ENCODE results near the gene URB2.

URB2 gene

GRCh38 chr1:229666585-229666984 lies 40.5 kb downstream of the URB2 start:
- Histone ChIP-seq H3K4me1 (ENCODE audit: control insufficient read depth, insufficient read depth, low read length) (0 out of 2 replicates have a peak, but pooled peaks cover 4% of the 10 kb centered on the region), H3K27ac (ENCODE audit: extremely low read depth, low read depth, low read length) (no peak overlapping the region), H3K4me3 (ENCODE audit: low read depth, low read length) (no peak overlapping the region), H3K9me3 (ENCODE audit: control insufficient read depth, insufficient read depth, low read depth, low read length) (no peaks in the 10 kb centered on the region), H3K36me3 (ENCODE audit: control insufficient read depth in 2 of 2, insufficient read depth in 1 of 2, low read length in 2 of 2) (peaks cover 0 to 15% of the 10 kb centered on the region in 2 experiments; a peak in 2 of 3 replicates)
- CTCF ChIA-PET, result interaction anchor here (0.7 to 1.3 kb wide), 3 partner anchors 10 to 643 kb away, joined by 3 read pairs; no protein-coding TSS in a partner anchor
- TF ChIP-seq HOXC10 (CRISPR knock-in tag; IDR thresholded peaks at IDR 0.05), result no peak
- no peak for TF ChIP-seq ZNF404 (tag by site-specific recombination; IDR thresholded peaks at IDR 0.05)
- TF ChIP-seq ZIC2 (tag by site-specific recombination; IDR thresholded peaks at IDR 0.05), result no peak
- no peak for TF ChIP-seq ZBTB1 (tag by site-specific recombination; IDR thresholded peaks at IDR 0.05)
- TF ChIP-seq ZNF660 (tag by site-specific recombination; IDR thresholded peaks at IDR 0.05), result no peak
- no peak for TF ChIP-seq ZNF600 (tag by site-specific recombination; IDR thresholded peaks at IDR 0.05)
- no peak for TF ChIP-seq KLF9 (tag by site-specific recombination; IDR thresholded peaks at IDR 0.05; ENCODE audit: low read depth)
- TF ChIP-seq ZNF155 (tag by site-specific recombination; IDR thresholded peaks at IDR 0.05), result no peak
- no peak for TF ChIP-seq ZNF175 (tag by site-specific recombination; IDR thresholded peaks at IDR 0.05)
- no peak for TF ChIP-seq ZNF530 (tag by site-specific recombination; IDR thresholded peaks at IDR 0.05; ENCODE audit: low read depth)
- no peak for TF ChIP-seq ZNF621 (tag by site-specific recombination; IDR thresholded peaks at IDR 0.05)
- POLR2A ChIA-PET, result no interaction called here

- CTCF ChIA-PET, result interaction anchor here (1.0 kb wide), 1 partner anchor 10 kb away, joined by 4 read pairs; no protein-coding TSS in a partner anchor
- no peak overlapping the region for H3K27ac ChIP-seq (ENCODE audit: extremely low read depth, low read depth, low read length)
- POLR2A ChIA-PET, result no interaction called here
- TF ChIP-seq YY2 (tag by site-specific recombination; IDR thresholded peaks at IDR 0.05), result no peak
- no peak for TF ChIP-seq ZBTB1 (tag by site-specific recombination; IDR thresholded peaks at IDR 0.05)
- TF ChIP-seq SP3 (tag by site-specific recombination; IDR thresholded peaks at IDR 0.05), result no peak
- no peak for TF ChIP-seq GLI2 (tag by site-specific recombination; IDR thresholded peaks at IDR 0.05; ENCODE audit: borderline replicate concordance, low read depth)
- TF ChIP-seq GLIS2 (tag by site-specific recombination; IDR thresholded peaks at IDR 0.05), result no peak
- TF ChIP-seq ZNF292 (tag by site-specific recombination; IDR thresholded peaks at IDR 0.05; ENCODE audit: borderline replicate concordance, low read depth), result no peak
- no peak for TF ChIP-seq AEBP2 (tag by site-specific recombination; IDR thresholded peaks at IDR 0.05; ENCODE audit: borderline replicate concordance)
- TF ChIP-seq ZNF202 (tag by site-specific recombination; IDR thresholded peaks at IDR 0.05; ENCODE audit: borderline replicate concordance), result no peak
- no peak for TF ChIP-seq ZBTB10 (tag by site-specific recombination; IDR thresholded peaks at IDR 0.05)
- TF ChIP-seq ZNF747 (tag by site-specific recombination; IDR thresholded peaks at IDR 0.05), result no peak
- no peak for TF ChIP-seq ZNF121 (tag by site-specific recombination; IDR thresholded peaks at IDR 0.05)
- no peak for TF ChIP-seq ZNF843 (tag by site-specific recombination; IDR thresholded peaks at IDR 0.05)
- no peak for TF ChIP-seq ZNF133 (tag by site-specific recombination; IDR thresholded peaks at IDR 0.05)
- no peak for TF ChIP-seq KLF7 (tag by site-specific recombination; IDR thresholded peaks at IDR 0.05; ENCODE audit: borderline replicate concordance)
- TF ChIP-seq ZNF18 (tag by site-specific recombination; IDR thresholded peaks at IDR 0.05), result no peak
- no peak for TF ChIP-seq PRDM4 (tag by site-specific recombination; IDR thresholded peaks at IDR 0.05)
- no peak for TF ChIP-seq CTCF (tag by site-specific recombination; IDR thresholded peaks at IDR 0.05)
These were observed 43.3 kb downstream of the URB2 start for GRCh38 chr1:229669333-229669732.

More at GRCh38 chr1:229669333-229669732, 43.3 kb downstream of the URB2 start:
- no peaks in the 10 kb centered on the region; a peak in 1 of 3 replicates for H3K36me3 ChIP-seq (ENCODE audit: control insufficient read depth in 2 of 2, insufficient read depth in 1 of 2, low read length in 2 of 2)
- H3K4me1 ChIP-seq (ENCODE audit: control insufficient read depth, insufficient read depth, low read length), result no peaks in the 10 kb centered on the region
- no peaks in the 10 kb centered on the region for H3K9me3 ChIP-seq (ENCODE audit: control insufficient read depth, insufficient read depth, low read depth, low read length)
- H3K4me3 ChIP-seq (ENCODE audit: low read depth, low read length), result no peak overlapping the region
